GM12874 (cell line): ENCODE results near the gene CHST9.

Experiments used
- TF ChIP-seq, protein P1 (sequence below): IDR thresholded peaks from 2 replicates; pipeline ENCODE4 v1.5.1; 2011; ENCODE audit warnings: low read depth, mild to moderate bottlenecking, control low read depth, low read length, moderate library complexity; ENCODE audit not compliant: insufficient read depth

CHST9 gene

DNA sequence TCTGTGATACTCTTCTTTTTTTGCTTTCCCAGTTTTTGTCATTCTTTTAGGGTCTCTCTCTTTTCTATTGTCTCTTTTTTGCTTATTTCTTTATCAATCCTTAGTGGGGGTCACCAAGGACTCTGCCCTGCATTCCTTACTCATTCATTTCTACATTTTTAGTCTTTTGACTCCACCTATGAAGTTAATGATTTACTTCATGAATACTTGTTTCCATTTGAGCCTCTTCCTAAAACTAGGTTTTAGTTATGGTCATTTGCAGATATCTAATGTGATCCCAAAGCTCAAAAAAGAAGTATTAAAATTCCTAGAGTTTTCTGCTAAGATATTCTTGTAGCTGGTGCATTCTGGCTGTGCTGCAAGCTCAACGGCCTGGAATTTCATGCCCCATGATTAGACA is 170.3 kb downstream of the CHST9 start:
- TF ChIP-seq, protein P1, sequence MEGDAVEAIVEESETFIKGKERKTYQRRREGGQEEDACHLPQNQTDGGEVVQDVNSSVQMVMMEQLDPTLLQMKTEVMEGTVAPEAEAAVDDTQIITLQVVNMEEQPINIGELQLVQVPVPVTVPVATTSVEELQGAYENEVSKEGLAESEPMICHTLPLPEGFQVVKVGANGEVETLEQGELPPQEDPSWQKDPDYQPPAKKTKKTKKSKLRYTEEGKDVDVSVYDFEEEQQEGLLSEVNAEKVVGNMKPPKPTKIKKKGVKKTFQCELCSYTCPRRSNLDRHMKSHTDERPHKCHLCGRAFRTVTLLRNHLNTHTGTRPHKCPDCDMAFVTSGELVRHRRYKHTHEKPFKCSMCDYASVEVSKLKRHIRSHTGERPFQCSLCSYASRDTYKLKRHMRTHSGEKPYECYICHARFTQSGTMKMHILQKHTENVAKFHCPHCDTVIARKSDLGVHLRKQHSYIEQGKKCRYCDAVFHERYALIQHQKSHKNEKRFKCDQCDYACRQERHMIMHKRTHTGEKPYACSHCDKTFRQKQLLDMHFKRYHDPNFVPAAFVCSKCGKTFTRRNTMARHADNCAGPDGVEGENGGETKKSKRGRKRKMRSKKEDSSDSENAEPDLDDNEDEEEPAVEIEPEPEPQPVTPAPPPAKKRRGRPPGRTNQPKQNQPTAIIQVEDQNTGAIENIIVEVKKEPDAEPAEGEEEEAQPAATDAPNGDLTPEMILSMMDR, result no peak

DNA sequence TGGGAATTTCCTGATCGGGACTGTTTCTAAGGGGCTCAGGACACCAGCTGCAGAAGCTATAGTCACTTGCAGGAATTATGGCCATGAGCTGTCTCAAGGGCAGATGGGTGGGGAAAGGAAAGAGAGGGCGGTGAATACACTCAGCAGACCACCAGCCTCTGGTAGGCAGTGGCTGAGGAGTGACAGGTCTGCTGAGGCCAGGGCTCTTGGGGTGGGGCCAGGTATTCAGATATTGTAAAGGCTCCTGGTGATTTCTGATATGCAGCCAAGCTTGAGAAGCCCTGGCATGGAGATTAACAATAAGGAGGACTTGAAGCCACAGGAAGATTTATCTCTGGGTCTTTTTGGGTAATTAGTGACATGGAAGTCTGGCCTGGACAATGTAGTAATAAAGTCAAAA is 174.3 kb downstream of the CHST9 start:
- TF ChIP-seq, protein P1, result no peak

DNA sequence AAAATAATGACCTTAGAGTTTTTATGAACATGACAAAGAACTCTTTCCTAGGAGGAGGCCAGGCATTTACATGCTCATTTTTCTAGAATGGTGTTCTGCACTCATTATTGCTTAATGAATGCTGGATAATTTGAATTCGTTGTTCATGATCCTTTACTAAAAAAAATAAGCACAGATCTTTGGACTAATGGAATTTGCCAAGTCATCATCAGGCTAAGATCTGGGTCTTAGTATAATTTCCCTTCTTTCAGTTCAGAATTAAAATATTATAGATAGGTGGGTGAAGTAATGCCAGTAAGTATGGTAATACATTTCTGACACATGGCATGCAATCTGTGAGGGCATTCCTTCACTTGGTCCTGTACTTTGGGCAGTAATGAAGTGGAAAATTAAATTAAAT is 175.8 kb downstream of the CHST9 start:
- TF ChIP-seq, protein P1, result no peak

DNA sequence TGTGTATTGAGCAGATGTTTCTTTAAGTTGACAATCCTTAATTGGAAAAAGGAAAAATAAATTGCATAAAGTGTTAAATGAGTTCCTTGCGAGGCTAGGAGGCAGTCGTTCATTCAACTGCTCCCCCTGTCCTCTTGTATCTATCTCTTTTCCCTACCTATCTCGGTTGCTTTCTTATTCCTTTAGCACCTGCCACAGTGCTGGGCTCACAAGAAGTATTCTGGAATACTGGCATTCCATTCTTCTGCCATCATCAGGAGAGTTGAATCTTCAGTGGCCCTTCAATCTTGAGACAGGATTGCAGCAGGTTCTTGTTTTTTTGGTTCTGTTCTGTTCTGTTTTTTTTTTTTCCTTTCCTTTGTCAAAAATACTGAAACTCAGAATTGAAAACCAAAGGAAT is 176.5 kb downstream of the CHST9 start:
- TF ChIP-seq, protein P1, result no peak

DNA sequence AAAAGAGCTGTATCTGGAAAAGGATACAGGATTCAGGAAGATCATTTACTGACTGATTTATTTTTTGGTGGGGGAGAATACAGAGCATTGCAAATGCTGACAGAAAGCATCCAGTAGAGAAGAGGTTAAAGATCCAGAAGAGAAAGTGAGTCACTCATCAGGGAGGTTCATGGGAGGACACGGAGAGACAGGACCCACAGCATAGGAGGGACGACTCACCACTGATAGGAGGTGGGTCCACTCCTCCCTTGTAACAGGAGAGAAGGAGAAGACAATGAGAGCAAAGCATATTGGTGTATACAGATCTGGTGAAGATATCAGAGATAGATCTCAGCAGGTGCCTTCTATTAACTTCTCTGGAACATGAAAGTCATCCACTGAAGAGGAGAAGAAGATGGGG is 177.2 kb downstream of the CHST9 start:
- TF ChIP-seq, protein P1, result no peak

DNA sequence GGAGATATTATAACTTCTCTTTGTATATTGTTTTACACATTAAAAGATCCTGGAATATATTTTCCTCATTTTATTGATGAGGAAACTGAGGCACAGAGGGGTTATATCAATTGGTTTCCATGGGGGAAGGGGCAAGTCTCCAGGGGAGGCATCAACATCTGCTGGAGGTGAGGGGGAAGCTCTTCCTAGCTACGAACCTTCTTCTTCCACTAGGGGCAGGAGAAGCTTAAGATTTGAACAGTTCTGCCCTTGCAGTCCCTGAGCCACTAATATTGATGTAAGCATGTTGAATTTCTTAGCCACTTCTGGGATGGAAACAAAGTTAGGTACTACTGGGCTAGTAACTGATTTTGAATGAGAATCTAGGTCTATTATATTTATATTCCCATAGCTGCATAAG is 179.5 kb downstream of the CHST9 start:
- TF ChIP-seq, protein P1, result peak; percentile 46; the same call in 1 of the 2 replicates

DNA sequence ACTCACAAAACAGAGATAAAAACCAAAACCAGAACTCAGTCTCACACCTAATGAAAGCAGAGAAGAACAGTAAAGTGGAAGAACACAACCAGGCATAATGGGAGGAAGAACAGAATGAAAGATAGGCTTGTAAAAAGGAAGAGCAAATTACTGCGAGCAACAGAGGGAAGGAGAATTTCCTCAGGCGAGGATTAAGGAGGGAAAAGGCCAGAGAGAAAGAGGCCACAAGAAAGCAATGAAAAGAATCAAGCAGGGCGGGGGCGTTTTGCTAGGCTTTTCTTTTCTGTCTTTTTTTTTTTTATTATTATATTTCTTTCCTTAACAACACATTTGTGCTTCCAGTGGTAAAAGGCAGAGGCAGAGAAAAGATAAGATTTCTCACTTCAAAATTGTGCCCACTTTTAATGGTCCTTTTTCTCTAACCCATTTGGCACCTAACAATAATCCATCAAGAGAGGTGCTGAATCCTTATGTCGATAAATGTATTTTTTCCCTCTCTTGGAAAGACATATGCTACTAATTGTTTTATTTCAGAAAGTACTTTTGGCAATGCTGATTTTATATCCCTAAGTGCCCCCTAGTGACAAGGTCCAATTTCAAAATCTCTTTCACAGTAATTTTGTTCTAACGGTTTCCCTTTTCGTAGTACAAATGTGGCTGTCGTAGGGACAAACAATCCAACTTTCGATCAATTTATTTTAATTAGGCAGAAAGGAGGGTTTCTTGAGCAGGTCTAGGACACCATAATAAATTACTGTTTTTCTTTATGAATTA is 180.9 kb downstream of the CHST9 start:
- TF ChIP-seq, protein P1, result 0 out of 2 replicates have a peak, but pooled peaks have one; percentile 18
